ENCODE measurements around the gene PES1. TPM values are rescaled to one million over a fixed set of nuclear protein-coding genes. Genes with fewer than 3 reads are reported as not detected.

The PES1 gene
- total and polyA plus RNA-seq, 2 donors (not counting 1 experiment from before 2014, with no cell fraction given), result 51.2 to 61.3 TPM

DNA sequence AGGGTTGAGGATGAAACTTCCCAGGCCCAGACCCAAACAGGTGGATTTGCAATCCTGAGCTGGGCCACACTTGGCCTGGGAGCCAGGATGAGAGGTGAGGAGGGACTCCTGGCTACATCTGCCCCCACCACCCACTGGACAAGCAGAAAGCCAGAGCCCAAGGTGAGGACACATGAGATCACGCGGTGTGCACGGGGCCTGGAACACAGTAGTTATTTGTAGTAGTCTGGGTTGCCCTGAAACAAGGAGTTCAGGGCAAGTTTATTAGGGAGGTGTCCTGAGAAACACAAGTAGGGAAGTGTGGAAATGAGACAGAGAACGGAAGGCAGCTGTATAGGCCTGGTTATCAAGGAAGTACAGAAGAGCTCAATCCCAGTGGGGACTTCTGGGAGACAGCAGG is 44.5 kb downstream of the PES1 start:
- no peak overlapping the region for H3K4me3 ChIP-seq (replicated peaks in 1 of 4; ENCODE audit: control extremely low read depth in 1 of 4, insufficient read depth in 1 of 4, low read depth in 3 of 4, low read length in 4 of 4)
- TF ChIP-seq EZH2 (IDR thresholded peaks at IDR 0.05; ENCODE audit: low read length, missing control alignments), result no peak
- TF ChIP-seq, protein P1, sequence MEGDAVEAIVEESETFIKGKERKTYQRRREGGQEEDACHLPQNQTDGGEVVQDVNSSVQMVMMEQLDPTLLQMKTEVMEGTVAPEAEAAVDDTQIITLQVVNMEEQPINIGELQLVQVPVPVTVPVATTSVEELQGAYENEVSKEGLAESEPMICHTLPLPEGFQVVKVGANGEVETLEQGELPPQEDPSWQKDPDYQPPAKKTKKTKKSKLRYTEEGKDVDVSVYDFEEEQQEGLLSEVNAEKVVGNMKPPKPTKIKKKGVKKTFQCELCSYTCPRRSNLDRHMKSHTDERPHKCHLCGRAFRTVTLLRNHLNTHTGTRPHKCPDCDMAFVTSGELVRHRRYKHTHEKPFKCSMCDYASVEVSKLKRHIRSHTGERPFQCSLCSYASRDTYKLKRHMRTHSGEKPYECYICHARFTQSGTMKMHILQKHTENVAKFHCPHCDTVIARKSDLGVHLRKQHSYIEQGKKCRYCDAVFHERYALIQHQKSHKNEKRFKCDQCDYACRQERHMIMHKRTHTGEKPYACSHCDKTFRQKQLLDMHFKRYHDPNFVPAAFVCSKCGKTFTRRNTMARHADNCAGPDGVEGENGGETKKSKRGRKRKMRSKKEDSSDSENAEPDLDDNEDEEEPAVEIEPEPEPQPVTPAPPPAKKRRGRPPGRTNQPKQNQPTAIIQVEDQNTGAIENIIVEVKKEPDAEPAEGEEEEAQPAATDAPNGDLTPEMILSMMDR (conservative IDR thresholded peaks at IDR 0.05 in 1 of 2, IDR thresholded peaks at IDR 0.05 in 1 of 2; ENCODE audit: low read depth in 1 of 2, low read length in 2 of 2), result no peak
- H4K20me1 ChIP-seq (ENCODE audit: control insufficient read depth, extremely low read depth, insufficient read depth, low read length), result no peaks in the 10 kb centered on the region
- no peaks in the 10 kb centered on the region for H3K36me3 ChIP-seq (ENCODE audit: control insufficient read depth, insufficient read depth, low read length)
- H3K27me3 ChIP-seq (ENCODE audit: control insufficient read depth, insufficient read depth, low read length), result peaks cover 14% of the 10 kb centered on the region
- no peaks in the 10 kb centered on the region for H3K79me2 ChIP-seq (ENCODE audit: control insufficient read depth, insufficient read depth, low read length)
- no peak overlapping the region for H3K27ac ChIP-seq (ENCODE audit: insufficient read depth, low read length)
- H2AFZ ChIP-seq (ENCODE audit: low read length), result no peak overlapping the region
- DNase-seq (ENCODE audit: low read depth in 2 of 2), result no peak
- no peak overlapping the region for H3K4me2 ChIP-seq (ENCODE audit: extremely low read depth, insufficient read depth, low read length)
- H3K9me3 ChIP-seq (ENCODE audit: control insufficient read depth, insufficient read depth, low read depth, low read length), result no peaks in the 10 kb centered on the region
- H3K9ac ChIP-seq (ENCODE audit: insufficient read depth, low read length), result no peak overlapping the region
- H3K4me1 ChIP-seq (ENCODE audit: control insufficient read depth, extremely low read depth, insufficient read depth, low read length), result no peaks in the 10 kb centered on the region

DNA sequence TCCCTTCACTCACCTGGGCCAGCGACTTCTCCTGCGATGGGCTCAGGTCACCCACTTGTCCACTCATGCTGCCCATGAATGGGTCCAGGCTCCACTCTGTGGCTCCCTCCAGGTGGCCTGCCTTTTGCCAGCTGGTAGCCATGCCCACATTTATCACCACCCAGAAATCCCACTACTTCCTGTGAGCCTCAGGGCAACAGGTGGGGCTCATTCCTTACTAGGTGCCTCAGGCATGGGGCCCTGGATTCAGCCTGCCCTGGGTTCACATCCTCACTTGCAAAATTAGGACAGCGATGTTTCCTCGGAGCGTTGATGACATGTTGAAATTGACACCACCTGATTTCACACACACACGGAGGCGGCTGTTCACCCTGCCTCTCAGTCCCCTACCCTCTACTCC is 45.1 kb downstream of the PES1 start, which contains the start of gene SEC14L6:
Gene SEC14L6 (minus strand): TSS at position 126 of the 400 bp plus-strand sequence. CDS start 59 bp downstream, at position 67.
- no peak for TF ChIP-seq EZH2 (IDR thresholded peaks at IDR 0.05; ENCODE audit: low read length, missing control alignments)
- TF ChIP-seq, protein P1 (conservative IDR thresholded peaks at IDR 0.05 in 1 of 2, IDR thresholded peaks at IDR 0.05 in 1 of 2; ENCODE audit: low read depth in 1 of 2, low read length in 2 of 2), result no peak
- no peak for DNase-seq (ENCODE audit: low read depth in 2 of 2)
- no peak within 1 kb of the TSS for H3K4me3 ChIP-seq (replicated peaks in 1 of 4; ENCODE audit: control extremely low read depth in 1 of 4, insufficient read depth in 1 of 4, low read depth in 3 of 4, low read length in 4 of 4)
- no peak within 1 kb of the TSS for H2AFZ ChIP-seq (ENCODE audit: low read length)
- H3K27me3 ChIP-seq (ENCODE audit: control insufficient read depth, insufficient read depth, low read length), result peaks cover 17% of the 10 kb centered on the region
- no peaks in the 10 kb centered on the region for H3K36me3 ChIP-seq (ENCODE audit: control insufficient read depth, insufficient read depth, low read length)
- H3K4me1 ChIP-seq (ENCODE audit: control insufficient read depth, extremely low read depth, insufficient read depth, low read length), result no peaks in the 10 kb centered on the region
- no peaks in the 10 kb centered on the region for H3K79me2 ChIP-seq (ENCODE audit: control insufficient read depth, insufficient read depth, low read length)
- no peak within 1 kb of the TSS for H3K9ac ChIP-seq (ENCODE audit: insufficient read depth, low read length)
- H3K9me3 ChIP-seq (ENCODE audit: control insufficient read depth, insufficient read depth, low read depth, low read length), result no peaks in the 10 kb centered on the region
- H4K20me1 ChIP-seq (ENCODE audit: control insufficient read depth, extremely low read depth, insufficient read depth, low read length), result no peaks in the 10 kb centered on the region
- H3K27ac ChIP-seq (ENCODE audit: insufficient read depth, low read length), result no peak within 1 kb of the TSS
- H3K4me2 ChIP-seq (ENCODE audit: extremely low read depth, insufficient read depth, low read length), result no peak within 1 kb of the TSS

DNA sequence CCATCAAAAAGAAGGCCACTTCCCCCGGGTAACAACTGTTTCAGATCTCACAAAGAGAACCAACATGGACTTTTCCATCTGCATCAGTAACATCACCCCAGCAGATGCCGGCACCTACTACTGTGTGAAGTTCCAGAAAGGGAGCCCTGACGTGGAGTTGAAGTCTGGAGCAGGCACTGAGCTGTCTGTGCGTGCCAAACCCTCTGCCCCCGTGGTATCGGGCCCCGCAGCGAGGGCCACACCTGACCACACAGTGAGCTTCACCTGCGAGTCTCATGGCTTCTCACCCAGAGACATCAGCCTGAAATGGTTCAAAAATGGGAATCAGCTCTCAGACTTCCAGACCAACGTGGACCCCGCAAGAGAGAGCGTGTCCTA is 48.9 kb downstream of the PES1 start:
- Histone ChIP-seq H4K20me1 (ENCODE audit: control insufficient read depth, extremely low read depth, insufficient read depth, low read length) (no peaks in the 10 kb centered on the region), H3K79me2 (ENCODE audit: control insufficient read depth, insufficient read depth, low read length) (no peaks in the 10 kb centered on the region), H2AFZ (ENCODE audit: low read length) (no peak overlapping the region), H3K27ac (ENCODE audit: insufficient read depth, low read length) (no peak overlapping the region), H3K9me3 (ENCODE audit: control insufficient read depth, insufficient read depth, low read depth, low read length) (no peaks in the 10 kb centered on the region), H3K27me3 (ENCODE audit: control insufficient read depth, insufficient read depth, low read length) (peaks cover 17% of the 10 kb centered on the region), H3K4me2 (ENCODE audit: extremely low read depth, insufficient read depth, low read length) (no peak overlapping the region), H3K4me1 (ENCODE audit: control insufficient read depth, extremely low read depth, insufficient read depth, low read length) (no peaks in the 10 kb centered on the region), H3K36me3 (ENCODE audit: control insufficient read depth, insufficient read depth, low read length) (no peaks in the 10 kb centered on the region), H3K9ac (ENCODE audit: insufficient read depth, low read length) (no peak overlapping the region), H3K4me3 (replicated peaks in 1 of 4; ENCODE audit: control extremely low read depth in 1 of 4, insufficient read depth in 1 of 4, low read depth in 3 of 4, low read length in 4 of 4) (no peak overlapping the region)
- no peak for DNase-seq (ENCODE audit: low read depth in 2 of 2)
- TF ChIP-seq EZH2 (IDR thresholded peaks at IDR 0.05; ENCODE audit: low read length, missing control alignments), result no peak
- TF ChIP-seq, protein P1 (conservative IDR thresholded peaks at IDR 0.05 in 1 of 2, IDR thresholded peaks at IDR 0.05 in 1 of 2; ENCODE audit: low read depth in 1 of 2, low read length in 2 of 2), result no peak

Measured in fibroblast of lung (primary cell).